Measurements from ENCODE around the gene TMEM181.

- TF ChIP-seq E2F5 (CRISPR knock-in tag; conservative IDR thresholded peaks at IDR 0.05) (no peak), ZNF446 (CRISPR knock-in tag; IDR thresholded peaks at IDR 0.05) (no peak), CTCF (CRISPR knock-in tag; IDR thresholded peaks at IDR 0.05) (no peak), ZBED4 (CRISPR knock-in tag; IDR thresholded peaks at IDR 0.05; ENCODE audit: borderline replicate concordance) (no peak), ZFP90 (CRISPR knock-in tag; IDR thresholded peaks at IDR 0.05; ENCODE audit: borderline replicate concordance) (no peak), EZH2 (conservative IDR thresholded peaks at IDR 0.05; ENCODE audit: low read depth, low read length) (no peak), PRMT3 (CRISPR knock-in tag; IDR thresholded peaks at IDR 0.05; ENCODE audit: borderline replicate concordance, low read depth) (no peak), NFIC (IDR thresholded peaks at IDR 0.05; ENCODE audit: low read length) (no peak), STAT5B (CRISPR knock-in tag; IDR thresholded peaks at IDR 0.05) (no peak), TAF1 (CRISPR knock-in tag; IDR thresholded peaks at IDR 0.05) (no peak), TAF15 (IDR thresholded peaks at IDR 0.05; ENCODE audit: low read depth, low read length, poor library complexity, severe bottlenecking) (no peak), ZBTB44 (CRISPR knock-in tag; IDR thresholded peaks at IDR 0.05) (no peak), NFE2L2 (IDR thresholded peaks at IDR 0.05; ENCODE audit: low read length) (no peak)
Observed at GRCh38 chr6:158634695-158635426, 75.0 kb downstream of the TMEM181 start.

Measured in HepG2 (cell line).